Retinal pigment epithelial cell (primary cell): ENCODE measurements around the gene AMOT.

Experiments used
- DNase-seq: peaks from one replicate; pipeline ENCODE4 v3.0.0-alpha.2; 2010; ENCODE audit warnings: low read depth
- H3K4me3 ChIP-seq: 2 replicates; pipeline ENCODE4 v1.5.1; 2011; ENCODE audit warnings: mild to moderate bottlenecking, low read length, control low read depth, moderate library complexity
- TF ChIP-seq, protein P1 (sequence below): conservative IDR thresholded peaks from 2 replicates; pipeline ENCODE4 v1.5.1; 2011; ENCODE audit warnings: low read depth, low read length, control low read depth, inconsistent platforms

Gene AMOT

DNA sequence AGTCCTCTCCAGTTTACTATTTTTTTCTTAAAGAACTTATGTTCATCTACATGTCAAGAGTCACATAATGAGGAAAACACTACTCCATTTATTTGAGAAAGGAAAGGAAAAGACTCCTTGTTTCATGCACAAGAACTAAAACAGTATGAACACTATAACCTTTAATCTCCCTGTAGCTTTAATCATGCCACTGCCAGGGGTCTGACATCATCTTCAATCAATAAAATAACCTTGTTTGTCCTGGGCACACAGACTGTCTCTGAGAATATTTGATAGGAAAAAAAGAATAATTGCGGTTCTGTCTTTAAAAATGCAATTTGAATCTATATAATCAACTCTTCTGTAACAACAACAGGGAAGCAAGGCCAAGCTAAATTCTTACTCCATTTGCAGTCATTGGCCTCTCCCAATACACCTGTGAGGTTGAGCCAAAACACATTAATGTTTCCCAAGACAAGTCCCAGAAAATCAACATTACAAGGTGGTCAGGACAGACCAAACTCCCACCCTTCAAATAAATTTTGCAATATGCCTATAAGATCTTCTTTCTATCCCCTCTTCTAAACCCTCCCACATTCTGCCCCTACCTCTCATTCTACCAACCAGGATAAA is 13.2 kb downstream of the AMOT start:
- TF ChIP-seq, protein P1, sequence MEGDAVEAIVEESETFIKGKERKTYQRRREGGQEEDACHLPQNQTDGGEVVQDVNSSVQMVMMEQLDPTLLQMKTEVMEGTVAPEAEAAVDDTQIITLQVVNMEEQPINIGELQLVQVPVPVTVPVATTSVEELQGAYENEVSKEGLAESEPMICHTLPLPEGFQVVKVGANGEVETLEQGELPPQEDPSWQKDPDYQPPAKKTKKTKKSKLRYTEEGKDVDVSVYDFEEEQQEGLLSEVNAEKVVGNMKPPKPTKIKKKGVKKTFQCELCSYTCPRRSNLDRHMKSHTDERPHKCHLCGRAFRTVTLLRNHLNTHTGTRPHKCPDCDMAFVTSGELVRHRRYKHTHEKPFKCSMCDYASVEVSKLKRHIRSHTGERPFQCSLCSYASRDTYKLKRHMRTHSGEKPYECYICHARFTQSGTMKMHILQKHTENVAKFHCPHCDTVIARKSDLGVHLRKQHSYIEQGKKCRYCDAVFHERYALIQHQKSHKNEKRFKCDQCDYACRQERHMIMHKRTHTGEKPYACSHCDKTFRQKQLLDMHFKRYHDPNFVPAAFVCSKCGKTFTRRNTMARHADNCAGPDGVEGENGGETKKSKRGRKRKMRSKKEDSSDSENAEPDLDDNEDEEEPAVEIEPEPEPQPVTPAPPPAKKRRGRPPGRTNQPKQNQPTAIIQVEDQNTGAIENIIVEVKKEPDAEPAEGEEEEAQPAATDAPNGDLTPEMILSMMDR, result no peak
- no peak for DNase-seq
- H3K4me3 ChIP-seq, result no peak overlapping the region

DNA sequence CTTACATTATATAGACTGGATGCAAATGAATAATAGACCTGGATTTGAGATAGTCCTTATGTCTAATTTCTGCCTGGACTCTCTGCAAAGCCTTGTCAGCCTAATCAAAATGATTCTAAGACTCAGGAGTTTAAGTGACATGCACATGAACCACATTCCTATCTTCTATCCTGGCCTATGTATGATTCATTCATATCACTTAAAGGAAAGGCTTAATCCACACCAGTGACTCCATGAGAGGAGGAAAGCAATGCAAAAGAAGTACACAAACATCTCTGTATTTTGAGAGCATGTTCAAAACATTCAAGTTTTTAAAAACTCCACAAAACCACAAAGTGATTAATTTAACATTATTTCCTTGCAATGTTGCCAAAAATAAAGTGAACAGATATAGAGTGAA is 14.6 kb downstream of the AMOT start:
- H3K4me3 ChIP-seq, result no peak overlapping the region
- TF ChIP-seq, protein P1, result no peak
- DNase-seq, result no peak

DNA sequence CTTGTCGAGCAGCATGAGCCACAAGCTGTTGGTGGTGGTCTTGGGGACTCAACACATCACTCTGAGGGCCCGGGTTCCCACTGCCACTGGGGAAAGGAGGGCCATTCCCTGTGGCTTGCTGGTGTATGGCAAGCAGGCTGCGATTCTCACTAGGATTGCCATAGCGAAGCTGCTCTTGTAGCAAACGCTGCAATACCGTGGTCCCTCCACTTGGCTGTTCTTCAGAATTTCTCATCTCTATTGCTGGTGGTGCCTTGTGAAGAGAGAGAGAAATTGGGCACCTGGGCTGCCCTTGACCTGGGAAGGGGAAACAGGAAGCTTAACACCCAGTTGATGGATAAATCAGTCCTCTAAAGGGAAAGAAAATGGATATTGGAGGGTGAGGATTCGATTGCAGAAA is 17.7 kb downstream of the AMOT start:
- no peak for DNase-seq
- no peak overlapping the region for H3K4me3 ChIP-seq
- TF ChIP-seq, protein P1, result no peak

DNA sequence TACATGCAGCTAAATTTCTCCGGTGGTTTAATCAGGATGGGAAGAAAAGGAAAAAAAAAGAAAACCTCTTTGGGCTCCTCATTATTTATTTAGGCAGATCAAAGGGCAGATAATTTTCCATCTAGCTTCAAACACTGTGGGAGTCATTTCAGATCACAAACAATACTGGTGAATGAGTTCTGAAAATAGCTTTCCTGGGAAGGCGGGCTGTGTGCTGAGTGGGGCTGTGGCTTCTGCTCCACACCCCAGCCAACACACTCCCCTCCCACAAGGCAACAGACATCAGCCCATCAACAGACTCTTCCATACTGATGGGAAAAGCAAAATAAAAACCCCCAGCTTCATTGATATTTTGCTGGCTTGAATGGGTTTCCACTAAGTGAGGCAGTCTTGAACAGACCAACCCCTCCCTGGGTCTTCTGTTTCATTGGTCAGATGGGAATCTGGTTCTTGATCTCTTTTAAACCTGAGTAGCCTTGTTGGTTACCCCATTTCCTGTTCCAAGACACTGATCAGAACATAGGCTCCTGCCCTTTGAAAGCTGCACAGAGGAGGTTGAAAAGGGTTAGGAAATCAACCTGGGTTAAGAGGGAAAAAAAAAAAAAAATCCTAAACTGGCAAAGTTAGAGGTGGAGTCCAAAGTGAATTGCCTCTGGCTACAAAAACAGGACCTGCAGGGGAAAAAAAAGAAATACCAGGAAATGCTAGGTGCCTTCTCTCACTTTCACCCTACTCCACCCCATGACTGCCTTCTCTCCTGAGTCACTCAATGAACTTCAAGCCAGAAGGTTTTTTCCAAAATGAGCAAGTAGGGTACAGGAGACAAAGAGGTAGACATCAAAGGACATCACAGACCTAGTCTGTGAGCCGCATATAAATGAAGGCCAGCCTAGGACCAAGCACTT is 20.0 kb downstream of the AMOT start:
- TF ChIP-seq, protein P1, result no peak
- no peak for DNase-seq
- no peak overlapping the region for H3K4me3 ChIP-seq

DNA sequence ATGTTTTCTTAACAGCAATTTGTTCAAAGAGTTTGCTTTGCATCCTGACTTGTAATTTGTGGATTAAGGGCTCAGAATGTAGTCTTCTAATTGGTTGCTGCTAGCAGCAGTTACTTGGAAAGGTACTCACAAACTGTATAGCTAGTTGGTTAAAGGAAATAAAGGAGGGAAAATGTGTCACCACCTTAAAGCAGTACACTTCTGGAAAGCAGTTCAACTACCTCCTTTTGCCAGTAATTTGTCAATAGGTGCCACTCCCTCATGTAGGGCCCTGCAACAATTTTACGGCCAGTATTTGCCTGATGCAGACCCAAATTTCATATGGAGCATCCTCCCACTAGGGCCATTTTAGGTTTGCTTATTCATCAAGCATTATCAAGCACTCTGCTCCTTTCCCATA is 20.8 kb downstream of the AMOT start:
- TF ChIP-seq, protein P1, result no peak
- no peak for DNase-seq
- no peak overlapping the region for H3K4me3 ChIP-seq

DNA sequence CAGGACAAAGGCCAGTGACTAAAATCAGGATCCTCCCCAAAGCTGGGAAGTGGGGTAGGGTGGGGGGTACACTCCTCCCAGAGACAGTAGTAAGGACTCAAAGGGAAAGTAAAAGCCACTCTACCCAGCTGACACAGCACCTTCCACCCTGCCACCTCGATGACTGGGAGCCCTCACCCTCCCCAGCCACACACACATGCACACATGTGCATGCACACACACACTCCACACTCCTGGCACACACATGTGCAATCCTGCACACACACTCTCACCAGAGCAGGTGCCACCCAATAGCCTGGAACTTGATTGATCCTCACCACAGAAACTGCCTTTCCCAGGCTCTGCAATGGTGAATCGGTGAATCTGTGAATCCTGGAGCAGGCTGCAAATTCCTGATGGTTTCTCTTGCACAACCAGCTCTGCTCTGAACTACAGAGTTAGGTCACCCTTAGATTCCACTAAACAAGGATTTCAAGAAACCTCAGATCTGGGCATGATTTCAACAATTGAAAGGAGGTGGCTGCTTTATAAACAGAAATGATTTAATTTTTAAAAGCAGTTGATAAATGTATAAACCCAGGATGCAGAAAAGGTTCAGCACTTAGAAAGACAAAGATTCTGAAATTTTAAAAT is 21.5 kb downstream of the AMOT start:
- H3K4me3 ChIP-seq, result no peak overlapping the region
- TF ChIP-seq, protein P1, result no peak
- no peak for DNase-seq
